NOMO-1 treated with DMSO at 0.1 percent for 48 hours (cell line): Measurements from ENCODE around the gene GSTT2.

Experiments
- DNase-seq: peaks from one replicate; lab custom pipeline; 2025; ENCODE audit not compliant: unreplicated experiment; lab: John Stamatoyannopoulos, UW

Gene GSTT2

DNA sequence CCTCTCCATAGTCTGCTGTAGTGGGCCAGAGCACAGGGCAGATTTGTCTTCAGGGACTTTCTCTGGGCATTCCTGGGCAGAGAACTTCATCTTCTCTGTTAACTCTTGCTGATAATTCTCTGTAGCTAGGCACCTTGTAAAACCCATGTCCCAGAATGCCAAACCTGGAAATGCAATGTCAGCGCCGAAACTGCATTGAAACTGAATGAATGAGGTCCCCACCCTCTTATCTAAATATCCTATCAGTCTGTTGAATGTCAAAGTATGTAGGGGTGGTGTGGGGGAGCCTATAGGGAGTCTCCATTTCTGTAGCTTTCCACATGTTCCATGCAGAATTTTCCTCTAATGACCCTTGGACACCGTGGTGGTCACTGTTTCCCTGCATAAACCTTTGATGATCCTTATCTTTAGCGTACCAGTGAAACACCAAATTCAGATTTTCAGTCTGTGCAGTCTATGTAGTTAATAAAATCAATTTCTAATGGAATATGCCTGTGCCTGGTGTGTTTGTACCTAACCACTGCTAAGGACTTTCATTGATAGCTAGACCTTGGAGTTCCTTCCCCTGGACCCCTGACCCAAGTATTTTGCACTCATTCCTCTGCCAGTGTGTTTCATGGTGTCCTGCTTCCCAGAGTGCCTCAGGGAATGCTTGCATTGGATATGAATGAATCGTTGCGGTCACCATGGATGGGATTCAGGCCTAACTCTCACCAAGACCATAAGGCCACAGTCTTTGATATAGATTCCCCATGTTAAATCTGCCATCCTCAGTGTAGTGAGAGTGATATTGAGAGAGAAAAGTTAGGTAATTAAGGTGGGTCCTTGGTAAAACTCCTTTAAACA is 28.7 kb downstream of the GSTT2 start:
- DNase-seq: no peak

DNA sequence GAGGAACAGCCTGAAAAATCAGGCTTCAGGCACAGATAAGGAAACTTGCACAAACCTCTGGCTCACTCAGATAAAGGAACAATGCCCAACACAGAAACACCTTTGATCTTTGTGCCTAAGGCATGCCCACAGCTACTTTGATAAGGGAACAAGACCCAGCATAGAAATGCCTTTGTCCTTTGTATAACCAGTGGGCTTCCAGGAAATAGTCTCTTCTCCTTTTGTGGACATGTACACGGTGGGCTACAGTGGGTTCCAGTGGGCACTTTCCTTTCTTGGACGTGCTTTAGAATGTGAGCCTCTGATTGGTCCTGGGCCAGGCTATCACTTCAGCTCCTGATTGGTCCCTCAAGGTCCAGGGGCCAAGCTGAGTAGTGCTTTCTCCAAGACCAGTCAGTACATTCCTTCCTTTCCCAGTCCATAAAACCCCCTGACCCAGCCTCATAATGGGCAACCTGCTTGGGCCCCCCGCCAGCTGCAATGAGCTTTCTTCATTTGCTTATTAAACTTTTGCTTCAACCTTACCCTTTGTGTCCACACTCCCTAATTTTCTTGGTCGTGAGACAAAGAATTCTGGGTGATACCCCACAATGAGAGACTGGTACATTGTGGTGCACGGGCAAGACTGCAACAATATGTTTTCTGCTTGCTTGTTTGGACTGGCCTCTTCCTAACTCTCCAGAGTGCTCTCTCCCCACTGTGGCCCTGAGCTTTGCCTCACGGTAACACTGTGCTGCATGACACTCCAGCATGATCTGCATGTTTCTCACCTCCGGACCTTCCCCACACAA is 29.5 kb downstream of the GSTT2 start:
- DNase-seq: no peak

DNA sequence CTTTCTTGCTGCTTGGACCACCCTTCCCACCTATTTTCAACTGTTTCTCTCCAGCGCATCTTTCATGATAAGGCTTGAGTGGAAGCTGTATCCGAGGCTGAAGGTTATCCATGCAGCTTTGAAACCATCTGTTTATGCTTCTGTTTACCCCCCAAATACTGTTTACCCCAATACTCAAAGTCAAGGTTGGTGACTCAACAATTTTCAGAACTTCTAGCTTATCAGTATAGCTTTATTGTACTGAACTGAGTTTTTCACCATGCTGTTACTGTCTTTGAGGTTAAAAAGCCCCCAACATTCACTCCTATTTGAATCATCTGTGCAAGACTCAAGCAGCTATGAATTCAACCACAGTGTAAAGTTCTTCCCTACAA is 30.1 kb downstream of the GSTT2 start:
- no peak for DNase-seq

DNA sequence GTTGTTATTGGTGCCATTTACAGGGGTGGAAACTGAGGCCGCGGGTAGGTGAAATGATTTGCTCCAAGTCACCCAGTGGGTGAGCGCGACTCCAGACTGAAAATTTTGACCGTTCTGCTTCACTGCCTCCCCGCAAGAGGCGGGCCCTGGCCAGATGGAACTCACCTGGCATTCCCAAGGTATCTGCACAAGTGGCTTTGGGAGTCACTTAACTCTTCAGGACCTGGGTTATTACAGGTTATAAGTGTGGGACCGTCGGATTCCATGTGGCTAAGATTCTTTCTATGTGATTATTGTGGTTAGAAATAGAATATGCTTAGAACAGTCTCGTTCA is 31.8 kb downstream of the GSTT2 start:
- DNase-seq: no peak

DNA sequence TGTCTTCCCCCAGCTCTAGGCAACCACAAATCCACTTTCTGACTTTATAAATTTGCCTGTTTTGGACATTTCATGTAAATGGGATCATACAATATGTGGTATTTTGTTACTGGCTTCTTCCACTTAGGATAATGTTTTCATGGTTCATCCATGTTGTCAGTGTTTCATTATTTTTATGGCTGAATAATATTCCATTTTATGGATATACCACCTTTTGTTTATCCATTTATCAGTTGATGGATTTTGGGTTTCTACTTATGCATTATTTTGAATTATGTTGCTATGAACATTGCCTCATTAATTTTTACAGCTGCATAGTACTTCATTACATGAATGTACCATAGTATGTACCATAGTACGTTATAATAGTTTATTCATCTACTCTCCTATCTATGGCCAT is 36.2 kb downstream of the GSTT2 start:
- DNase-seq: no peak

DNA sequence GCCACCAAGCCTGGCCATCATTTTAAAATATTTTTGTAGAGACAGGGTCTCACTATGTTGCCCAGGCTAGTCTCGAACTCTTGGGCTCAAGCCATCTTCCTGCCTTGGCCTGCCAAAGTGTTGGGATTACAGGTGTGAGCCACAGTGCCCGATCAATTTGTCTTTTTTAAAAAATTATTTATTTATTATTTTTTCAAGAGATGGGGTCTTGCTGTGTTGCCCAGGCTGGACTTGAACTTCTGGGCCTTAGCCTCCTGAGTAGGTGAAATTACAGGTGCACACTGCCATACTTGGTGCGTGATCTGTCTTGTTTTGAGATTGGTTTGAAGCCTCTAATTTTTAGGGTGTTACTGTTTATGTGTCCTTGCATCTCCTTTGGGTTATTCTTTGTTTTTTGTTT is 41.4 kb downstream of the GSTT2 start:
- DNase-seq: no peak

DNA sequence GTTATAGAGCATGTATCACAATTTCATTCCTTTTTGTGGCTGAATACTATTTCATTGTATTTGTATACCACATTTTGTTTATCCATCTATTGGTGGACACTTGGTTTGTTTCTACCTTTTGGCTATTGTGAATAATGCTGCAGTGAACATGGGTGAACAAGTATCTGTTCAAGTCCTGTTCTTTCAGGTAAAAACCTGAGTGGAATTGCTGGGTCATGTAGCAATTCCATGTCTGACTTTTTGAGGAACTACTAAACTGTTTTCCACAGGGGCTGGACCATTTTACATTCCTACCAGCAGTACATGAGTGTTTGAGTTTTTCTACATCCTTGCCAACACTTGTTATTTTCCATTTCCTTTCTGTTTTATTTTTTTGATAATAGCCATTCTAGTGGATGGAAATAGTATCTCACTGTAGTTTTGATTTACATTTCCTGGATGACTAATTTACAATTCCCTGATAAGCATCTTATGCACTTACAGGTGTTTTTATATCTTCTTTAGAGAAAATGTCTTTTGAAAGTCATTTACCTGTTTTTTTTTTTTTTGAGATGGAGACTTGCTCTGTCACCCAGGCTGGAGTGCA is 43.4 kb downstream of the GSTT2 start:
- DNase-seq: no peak

DNA sequence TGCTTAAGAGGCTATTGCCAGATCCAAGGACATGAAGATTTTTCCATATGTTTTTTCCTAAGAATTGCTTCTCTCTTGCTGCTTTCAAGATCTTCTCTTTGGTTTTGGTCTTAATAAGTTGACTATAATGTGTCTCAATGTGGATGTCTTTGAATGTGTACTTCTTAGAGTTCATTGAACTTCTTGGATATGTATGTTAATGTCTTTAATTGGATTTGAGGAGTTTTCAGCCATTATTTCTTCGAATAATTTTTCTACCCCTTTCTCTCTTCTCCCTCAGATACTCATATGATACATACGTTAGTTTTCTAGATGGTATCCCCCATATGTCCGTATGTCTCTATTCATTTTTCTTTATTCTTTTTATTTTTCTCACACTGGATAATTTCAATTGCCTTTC is 44.4 kb downstream of the GSTT2 start:
- no peak for DNase-seq

DNA sequence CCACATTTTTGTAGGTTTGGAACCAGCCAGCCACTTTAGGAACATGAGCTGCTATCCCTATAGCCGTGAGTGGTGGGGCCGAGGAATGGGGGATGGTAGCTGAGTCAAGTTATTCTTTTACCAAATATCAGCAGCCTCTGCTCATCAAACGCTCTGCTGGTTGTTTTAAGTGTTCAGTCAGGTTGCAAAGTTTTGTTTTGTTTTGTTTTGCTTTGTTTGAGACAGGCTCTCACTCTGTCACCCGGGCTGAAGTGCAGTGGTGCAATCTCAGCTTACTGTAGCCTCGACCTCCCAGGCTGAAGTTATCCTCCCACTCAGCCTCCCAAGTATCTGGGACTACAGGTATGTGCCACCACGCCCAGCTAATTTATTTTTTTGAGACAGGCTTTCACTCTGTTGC is 45.5 kb downstream of the GSTT2 start:
- no peak for DNase-seq

DNA sequence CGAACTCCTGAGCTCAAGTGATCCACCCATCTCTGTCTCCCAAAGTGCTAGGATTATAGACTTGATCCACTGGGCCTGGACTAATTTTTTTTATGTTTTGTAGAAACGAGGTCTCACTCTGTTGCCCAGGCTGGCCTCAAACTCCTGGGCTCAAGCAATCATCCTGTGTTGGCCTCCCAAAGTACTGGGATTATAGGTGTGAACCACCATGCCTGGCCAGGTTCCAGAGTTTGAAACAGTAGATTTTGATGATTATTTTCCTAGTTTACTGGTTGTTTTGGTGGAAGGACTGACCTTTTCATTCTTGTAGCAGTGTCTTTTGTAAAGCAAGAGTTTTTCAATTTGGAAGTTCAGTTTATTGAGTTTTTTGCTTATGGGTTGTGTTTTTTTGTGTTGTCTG is 46.1 kb downstream of the GSTT2 start:
- DNase-seq: no peak

DNA sequence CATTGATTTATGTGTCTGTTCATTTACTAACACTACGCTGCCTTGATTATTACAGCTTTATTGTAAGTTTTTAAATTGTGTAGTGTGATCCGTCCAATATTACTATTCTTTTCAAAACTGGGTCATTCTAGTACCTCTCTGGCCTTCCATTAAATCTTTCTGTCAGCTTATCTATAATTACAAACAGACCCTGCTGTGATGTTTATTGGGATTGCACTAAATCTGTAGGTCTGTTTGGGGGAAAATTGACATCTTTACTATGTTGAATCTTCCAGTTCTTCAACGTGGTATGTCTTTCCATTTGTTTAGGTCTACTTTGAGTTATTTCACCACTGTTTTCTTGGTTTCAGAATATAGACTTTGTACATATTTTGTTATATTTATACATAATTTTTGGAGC is 46.8 kb downstream of the GSTT2 start:
- DNase-seq: no peak

DNA sequence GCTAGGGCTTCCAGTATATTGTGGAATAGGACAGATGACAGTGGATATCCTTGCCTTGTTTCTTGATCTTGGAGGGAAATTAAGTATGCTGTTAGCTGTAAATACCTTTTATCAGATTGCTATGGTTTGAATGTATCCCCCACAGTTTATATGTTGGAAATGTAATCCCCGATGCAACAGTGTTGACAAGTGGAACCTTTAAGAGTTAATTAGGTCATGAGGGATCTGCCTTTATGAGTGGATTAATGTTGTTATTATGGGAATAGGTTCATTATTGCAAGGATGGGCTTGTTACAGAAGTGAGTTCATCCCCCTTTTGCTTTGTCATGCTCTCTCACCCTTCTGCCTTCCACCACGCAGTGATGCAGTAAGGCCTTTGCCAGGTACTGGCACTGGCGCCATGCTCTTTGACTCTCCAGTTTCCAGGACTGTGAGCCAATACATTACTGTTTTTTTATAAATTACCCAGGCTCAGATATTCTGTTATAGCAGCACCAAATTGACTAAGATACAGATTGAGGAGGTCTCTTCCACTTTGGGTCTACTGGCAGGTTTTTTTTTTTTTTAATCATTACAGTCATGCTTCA is 47.5 kb downstream of the GSTT2 start:
- DNase-seq: no peak

DNA sequence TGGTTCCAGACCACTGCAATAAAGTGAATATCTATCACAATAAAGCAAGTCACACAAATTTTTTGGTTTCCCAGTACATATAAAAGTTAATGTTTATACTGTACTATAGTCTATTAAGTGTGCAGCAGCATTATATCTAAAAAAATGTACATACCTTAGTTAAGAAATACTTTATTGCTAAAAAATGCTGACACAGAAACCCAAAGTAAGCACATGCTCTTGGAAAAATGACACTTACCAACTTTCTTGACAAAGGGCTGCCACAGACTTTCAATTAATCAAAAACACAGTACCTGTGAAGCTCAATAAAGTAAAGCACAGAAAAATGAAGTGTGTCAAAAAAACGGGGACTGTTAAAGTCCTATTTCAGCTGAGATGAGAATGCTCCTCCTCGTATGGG is 48.1 kb downstream of the GSTT2 start:
- no peak for DNase-seq

DNA sequence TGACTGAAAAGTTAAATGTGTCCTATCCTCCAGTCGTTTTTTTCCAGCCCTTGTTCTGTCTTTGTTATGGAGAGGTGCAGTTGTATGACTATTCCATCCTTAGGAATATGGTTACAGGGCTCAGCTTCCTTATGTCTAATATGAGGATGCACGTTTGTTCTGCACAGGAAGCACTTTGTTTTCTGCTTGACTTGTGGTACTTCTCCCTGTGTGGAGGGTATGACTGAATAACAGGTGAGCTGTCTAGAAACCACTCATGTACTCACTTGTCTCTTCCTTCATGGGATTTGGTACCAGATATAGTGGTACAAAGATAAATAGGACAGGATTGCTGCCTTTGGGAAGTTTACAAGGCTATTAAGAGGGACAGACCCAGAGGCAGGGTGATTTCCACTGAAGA is 48.6 kb downstream of the GSTT2 start:
- no peak for DNase-seq

DNA sequence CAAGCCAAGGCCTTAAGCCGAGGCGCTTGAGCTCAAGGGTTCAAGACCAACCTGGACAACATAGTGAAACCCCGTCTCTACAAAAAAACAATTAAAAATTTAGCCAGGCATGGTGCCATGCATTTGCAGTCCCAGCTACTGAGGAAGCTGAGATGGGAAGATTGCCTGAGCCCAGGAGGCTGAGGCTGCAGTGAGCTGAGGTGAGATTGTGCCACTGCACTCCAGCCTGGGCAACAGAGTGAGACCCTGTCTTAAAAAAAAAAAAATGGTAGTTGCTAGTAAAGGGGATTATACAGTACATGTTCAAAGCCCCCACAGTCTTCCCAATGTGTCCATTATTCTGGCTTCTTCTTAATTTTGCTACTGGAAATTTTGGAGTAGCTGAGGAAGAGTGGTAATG is 49.4 kb downstream of the GSTT2 start:
- DNase-seq: no peak

DNA sequence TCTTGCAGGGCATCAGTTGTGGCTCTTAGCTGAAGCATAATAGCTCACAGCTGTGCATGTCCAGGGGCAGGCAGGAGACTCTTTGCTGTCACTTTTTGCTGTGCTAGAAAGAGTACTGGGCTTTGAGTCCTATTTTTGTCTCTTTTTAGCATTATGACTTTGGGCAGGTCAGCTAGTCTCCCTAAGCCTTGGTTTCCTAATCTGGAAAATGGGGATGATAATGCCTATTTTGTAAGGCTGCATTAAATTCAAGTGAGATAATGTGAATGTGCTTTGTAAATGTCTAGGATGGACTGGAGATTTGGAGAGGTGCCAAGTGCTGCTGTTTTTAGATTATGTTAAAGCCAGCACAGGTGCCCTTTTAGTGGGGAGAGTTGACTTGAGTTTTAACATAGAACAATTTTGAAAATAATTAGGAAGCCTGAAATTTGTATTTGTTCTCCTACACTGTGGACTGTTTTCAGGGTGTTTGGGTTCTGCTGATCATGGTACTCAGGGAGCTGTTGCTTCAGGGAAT is 50.3 kb downstream of the GSTT2 start:
- DNase-seq: no peak
